SKM-1 treated with dmso at 0.1 percent for 144 hours (cell line): ENCODE results near the gene RNASE8.

Source experiments
- DNase-seq: peaks from one replicate; lab custom pipeline; 2025; ENCODE audit not compliant: unreplicated experiment; lab: John Stamatoyannopoulos, UW

RNASE8 gene

GRCh38 chr14:21071225-21072030 is 13.8 kb downstream of the RNASE8 start:
- peak; percentile 67 for DNase-seq

GRCh38 chr14:21072031-21072473 is 14.4 kb downstream of the RNASE8 start:
- DNase-seq: peak; percentile 71

GRCh38 chr14:21072781-21073339 is 15.2 kb downstream of the RNASE8 start:
- DNase-seq: no peak

GRCh38 chr14:21073921-21074320 is 16.3 kb downstream of the RNASE8 start:
- no peak for DNase-seq

- DNase-seq: no peak
Observed at GRCh38 chr14:21074398-21075272, 17.0 kb downstream of the RNASE8 start.

- no peak for DNase-seq
Observed at GRCh38 chr14:21075719-21076437, 18.3 kb downstream of the RNASE8 start.

- DNase-seq: no peak
Observed at GRCh38 chr14:21077672-21078071, 20.1 kb downstream of the RNASE8 start.

GRCh38 chr14:21078287-21078686 is 20.7 kb downstream of the RNASE8 start:
- DNase-seq: no peak

GRCh38 chr14:21078726-21079125 is 21.1 kb downstream of the RNASE8 start:
- DNase-seq: no peak

- DNase-seq: no peak
Observed at GRCh38 chr14:21081521-21082142, 24.0 kb downstream of the RNASE8 start.

GRCh38 chr14:21083565-21084325 is 26.1 kb downstream of the RNASE8 start:
- no peak for DNase-seq

GRCh38 chr14:21084396-21084795 is 26.8 kb downstream of the RNASE8 start:
- DNase-seq: no peak

GRCh38 chr14:21084998-21085853 is 27.6 kb downstream of the RNASE8 start:
- DNase-seq: no peak

GRCh38 chr14:21086908-21087293 is 29.3 kb downstream of the RNASE8 start:
- no peak for DNase-seq

- peak; percentile 66 for DNase-seq
Observed at GRCh38 chr14:21087294-21088091, 29.9 kb downstream of the RNASE8 start.

- DNase-seq: no peak
Observed at GRCh38 chr14:21088687-21089086, 31.1 kb downstream of the RNASE8 start.

GRCh38 chr14:21089271-21089670 is 31.6 kb downstream of the RNASE8 start:
- no peak for DNase-seq

- DNase-seq: no peak
Observed at GRCh38 chr14:21089877-21090193, 32.2 kb downstream of the RNASE8 start.
